HepG2 (cell line): ENCODE results near the gene DRD3. TPM values are rescaled to one million over a fixed set of nuclear protein-coding genes. Genes with fewer than 3 reads are reported as not detected.

Experiments
- CBX5 ChIP-seq: sonication (generic); formaldehyde crosslinking; IDR thresholded peaks from 2 replicates; pipeline ENCODE4 v1.4.0; 2020; ENCODE audit warnings: missing genetic modification reagents, borderline replicate concordance
- CEBPB ChIP-seq: IDR thresholded peaks from 2 replicates; pipeline ENCODE4 v1.6.1; 2011; ENCODE audit warnings: low read depth, low read length, improper control_type of control experiment, borderline replicate concordance
- FOXA1 ChIP-seq, 2 experiments: fragments of 450-650 bp in 1 of 2; sonication (generic) in 1 of 2; formaldehyde crosslinking in 1 of 2; IDR thresholded peaks; 2 replicates each; pipeline versions ENCODE4 v1.4.0 to v1.6.1; 2016 to 2020; ENCODE audit warnings: missing genetic modification reagents in 1 of 2
- FOXC1 ChIP-seq: sonication (generic); formaldehyde crosslinking; IDR thresholded peaks from 2 replicates; pipeline ENCODE4 v1.8.0; 2022; ENCODE audit warnings: mild to moderate bottlenecking, missing genetic modification reagents, borderline replicate concordance
- KMT2B ChIP-seq: IDR thresholded peaks from 2 replicates; pipeline ENCODE4 v1.6.1; 2016; ENCODE audit warnings: missing genetic modification reagents, missing compliant biosample characterization
- MIXL1 ChIP-seq: IDR thresholded peaks from 2 replicates; pipeline ENCODE4 v1.6.1; 2016
- PRMT3 ChIP-seq: sonication (generic); formaldehyde crosslinking; IDR thresholded peaks from 2 replicates; pipeline ENCODE4 v1.8.1; 2022; ENCODE audit warnings: low read depth, mild to moderate bottlenecking, moderate library complexity, missing genetic modification reagents, borderline replicate concordance
- SMAD1 ChIP-seq: sonication (generic); formaldehyde crosslinking; IDR thresholded peaks from 2 replicates; pipeline ENCODE4 v1.4.0; 2020; ENCODE audit warnings: missing genetic modification reagents, low read depth, mild to moderate bottlenecking, borderline replicate concordance
- SRSF9 ChIP-seq: fragments of 200-400 bp; formaldehyde crosslinking; IDR thresholded peaks from 2 replicates; pipeline ENCODE4 v1.6.1; 2018; ENCODE audit warnings: borderline replicate concordance, mild to moderate bottlenecking, low read depth, low read length; ENCODE audit not compliant: insufficient read depth, poor library complexity, severe bottlenecking
- ZKSCAN1 ChIP-seq: fragments of 150-350 bp; IDR thresholded peaks from 2 replicates; pipeline ENCODE4 v1.6.1; 2014; ENCODE audit warnings: low read length
- ZNF317 ChIP-seq: sonication (generic); formaldehyde crosslinking; IDR thresholded peaks from 2 replicates; pipeline ENCODE4 v1.5.0; 2020; ENCODE audit warnings: mild to moderate bottlenecking, missing genetic modification reagents
- ZNF350 ChIP-seq: sonication (generic); formaldehyde crosslinking; IDR thresholded peaks from 2 replicates; pipeline ENCODE4 v1.4.0; 2020; ENCODE audit warnings: mild to moderate bottlenecking, low read depth, missing genetic modification reagents, borderline replicate concordance
- ZNF451 ChIP-seq: sonication (generic); formaldehyde crosslinking; IDR thresholded peaks from 2 replicates; pipeline ENCODE4 v1.5.0; 2020; ENCODE audit warnings: mild to moderate bottlenecking, missing genetic modification reagents
- ZNF567 ChIP-seq: sonication (generic); formaldehyde crosslinking; IDR thresholded peaks from 2 replicates; pipeline ENCODE4 v1.8.1; 2023; ENCODE audit warnings: mild to moderate bottlenecking, missing genetic modification reagents, borderline replicate concordance
- ZNF709 ChIP-seq: sonication (generic); formaldehyde crosslinking; IDR thresholded peaks from 2 replicates; pipeline ENCODE4 v1.5.0; 2020; ENCODE audit warnings: mild to moderate bottlenecking, missing genetic modification reagents
- ZNF781 ChIP-seq: sonication (generic); formaldehyde crosslinking; IDR thresholded peaks from 2 replicates; pipeline ENCODE4 v1.5.1; 2020; ENCODE audit warnings: borderline replicate concordance, mild to moderate bottlenecking, missing genetic modification reagents; ENCODE audit errors: not compliant biosample characterization
- ZNF782 ChIP-seq: sonication (generic); formaldehyde crosslinking; IDR thresholded peaks from 2 replicates; pipeline ENCODE4 v1.4.0; 2020; ENCODE audit warnings: missing genetic modification reagents, mild to moderate bottlenecking, borderline replicate concordance
- polyA plus RNA-seq, 8 experiments: library from polyadenylated mRNA; depleted of rRNA in 3 of 8; stranded (reverse) in 7 of 8; unstranded in 1 of 8; fragments of >200 nt; fragmentation: Illumina TruSeq in 4 of 8; extraction: Trizol in 4 of 8; gene quantifications; 2 replicates each; pipeline versions ENCODE4 v1.2.1 to v1.2.3, GENCODE V29; 2011 to 2016; ENCODE audit warnings: low read depth in 4 of 8, missing spikeins in 1 of 8, mixed read lengths in 1 of 8; ENCODE audit not compliant: insufficient read depth in 1 of 8
- total RNA-seq, 5 experiments: library from RNA; depleted of rRNA; stranded (reverse); fragments of >200 nt; fragmentation: Illumina TruSeq; extraction: Trizol; gene quantifications; 2 replicates each; pipeline ENCODE4 v1.2.3, GENCODE V29; 2016; ENCODE audit warnings: low read depth in 1 of 5
- TF ChIP-seq, protein P1 (sequence below): sonication (generic); formaldehyde crosslinking; conservative IDR thresholded peaks from 2 replicates; pipeline ENCODE4 v1.5.0; 2020; ENCODE audit warnings: missing genetic modification reagents
- TF ChIP-seq, protein P2 (sequence below), 2 experiments: fragments of 450-650 bp in 1 of 2; sonication (generic) in 1 of 2; formaldehyde crosslinking in 1 of 2; IDR thresholded peaks; 2 replicates each; pipeline versions ENCODE4 v1.6.1 to v1.8.0; 2016 to 2022; ENCODE audit warnings: antibody characterized with exemption in 1 of 2, mild to moderate bottlenecking in 1 of 2, missing genetic modification reagents in 1 of 2

Gene DRD3
- total and polyA plus RNA-seq, 2 of the 13 experiments (the other 11 are each of a cell fraction or from before 2014, with no cell fraction given): not detected

DNA sequence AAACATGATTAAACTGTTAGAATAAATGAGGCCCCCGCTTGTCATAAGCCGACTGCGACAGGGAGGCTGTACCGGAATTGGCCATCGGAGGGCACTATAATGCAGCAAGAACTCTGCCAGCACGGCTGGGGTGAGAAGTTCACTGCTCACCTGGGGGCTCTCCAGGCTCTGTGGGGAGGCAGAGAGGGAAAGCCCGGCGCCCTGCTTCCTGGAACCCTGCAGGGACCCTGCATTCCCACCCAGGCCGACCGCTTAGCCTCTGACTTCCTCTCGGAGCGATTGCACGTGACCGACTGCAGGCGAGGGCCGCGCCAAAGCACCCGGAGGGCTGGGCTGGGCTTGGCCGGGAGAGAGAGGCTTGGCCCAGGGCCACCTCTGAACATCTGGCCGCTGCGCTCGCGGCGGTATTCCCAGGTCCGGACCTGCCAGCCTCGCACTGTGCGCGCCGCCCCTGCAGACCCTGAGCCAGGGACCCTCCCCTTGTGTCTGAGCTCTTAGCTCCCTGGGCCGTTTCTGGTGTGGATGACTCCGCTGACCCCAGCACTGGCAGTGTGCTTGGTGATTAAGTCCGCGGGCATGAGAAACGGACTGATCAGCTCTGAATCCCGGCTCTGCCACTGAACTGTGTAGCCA lies 26.2 kb downstream of the DRD3 start (continued):
- TF ChIP-seq SMAD1 (CRISPR knock-in tag): 0 out of 2 replicates have a peak, but pooled peaks have one; percentile 33
- no peak for TF ChIP-seq ZNF709 (CRISPR knock-in tag)
- TF ChIP-seq, protein P1, sequence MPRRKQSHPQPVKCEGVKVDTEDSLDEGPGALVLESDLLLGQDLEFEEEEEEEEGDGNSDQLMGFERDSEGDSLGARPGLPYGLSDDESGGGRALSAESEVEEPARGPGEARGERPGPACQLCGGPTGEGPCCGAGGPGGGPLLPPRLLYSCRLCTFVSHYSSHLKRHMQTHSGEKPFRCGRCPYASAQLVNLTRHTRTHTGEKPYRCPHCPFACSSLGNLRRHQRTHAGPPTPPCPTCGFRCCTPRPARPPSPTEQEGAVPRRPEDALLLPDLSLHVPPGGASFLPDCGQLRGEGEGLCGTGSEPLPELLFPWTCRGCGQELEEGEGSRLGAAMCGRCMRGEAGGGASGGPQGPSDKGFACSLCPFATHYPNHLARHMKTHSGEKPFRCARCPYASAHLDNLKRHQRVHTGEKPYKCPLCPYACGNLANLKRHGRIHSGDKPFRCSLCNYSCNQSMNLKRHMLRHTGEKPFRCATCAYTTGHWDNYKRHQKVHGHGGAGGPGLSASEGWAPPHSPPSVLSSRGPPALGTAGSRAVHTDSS: no peak
- TF ChIP-seq ZNF350: peak; percentile 84; the same call in 1 of the 2 replicates
- TF ChIP-seq ZNF781 (CRISPR knock-in tag): no peak
- no peak for TF ChIP-seq CEBPB
- TF ChIP-seq FOXA1 (IDR thresholded peaks at IDR 0.05): no peak
- TF ChIP-seq FOXA1 (CRISPR knock-in tag; IDR thresholded peaks at IDR 0.05): no peak
- TF ChIP-seq ZNF567 (CRISPR knock-in tag): 0 out of 2 replicates have a peak, but pooled peaks have one; percentile 60
- TF ChIP-seq ZNF451 (CRISPR knock-in tag): no peak
- TF ChIP-seq MIXL1 (CRISPR knock-in tag): no peak
- TF ChIP-seq FOXC1 (CRISPR knock-in tag): peak; percentile 72; the same call in 1 of the 2 replicates
- no peak for TF ChIP-seq CBX5
- no peak for TF ChIP-seq PRMT3 (CRISPR knock-in tag)
- no peak for TF ChIP-seq KMT2B (CRISPR knock-in tag)
- no peak for TF ChIP-seq ZNF782 (CRISPR knock-in tag)
- no peak for TF ChIP-seq ZKSCAN1
- TF ChIP-seq, protein P2, sequence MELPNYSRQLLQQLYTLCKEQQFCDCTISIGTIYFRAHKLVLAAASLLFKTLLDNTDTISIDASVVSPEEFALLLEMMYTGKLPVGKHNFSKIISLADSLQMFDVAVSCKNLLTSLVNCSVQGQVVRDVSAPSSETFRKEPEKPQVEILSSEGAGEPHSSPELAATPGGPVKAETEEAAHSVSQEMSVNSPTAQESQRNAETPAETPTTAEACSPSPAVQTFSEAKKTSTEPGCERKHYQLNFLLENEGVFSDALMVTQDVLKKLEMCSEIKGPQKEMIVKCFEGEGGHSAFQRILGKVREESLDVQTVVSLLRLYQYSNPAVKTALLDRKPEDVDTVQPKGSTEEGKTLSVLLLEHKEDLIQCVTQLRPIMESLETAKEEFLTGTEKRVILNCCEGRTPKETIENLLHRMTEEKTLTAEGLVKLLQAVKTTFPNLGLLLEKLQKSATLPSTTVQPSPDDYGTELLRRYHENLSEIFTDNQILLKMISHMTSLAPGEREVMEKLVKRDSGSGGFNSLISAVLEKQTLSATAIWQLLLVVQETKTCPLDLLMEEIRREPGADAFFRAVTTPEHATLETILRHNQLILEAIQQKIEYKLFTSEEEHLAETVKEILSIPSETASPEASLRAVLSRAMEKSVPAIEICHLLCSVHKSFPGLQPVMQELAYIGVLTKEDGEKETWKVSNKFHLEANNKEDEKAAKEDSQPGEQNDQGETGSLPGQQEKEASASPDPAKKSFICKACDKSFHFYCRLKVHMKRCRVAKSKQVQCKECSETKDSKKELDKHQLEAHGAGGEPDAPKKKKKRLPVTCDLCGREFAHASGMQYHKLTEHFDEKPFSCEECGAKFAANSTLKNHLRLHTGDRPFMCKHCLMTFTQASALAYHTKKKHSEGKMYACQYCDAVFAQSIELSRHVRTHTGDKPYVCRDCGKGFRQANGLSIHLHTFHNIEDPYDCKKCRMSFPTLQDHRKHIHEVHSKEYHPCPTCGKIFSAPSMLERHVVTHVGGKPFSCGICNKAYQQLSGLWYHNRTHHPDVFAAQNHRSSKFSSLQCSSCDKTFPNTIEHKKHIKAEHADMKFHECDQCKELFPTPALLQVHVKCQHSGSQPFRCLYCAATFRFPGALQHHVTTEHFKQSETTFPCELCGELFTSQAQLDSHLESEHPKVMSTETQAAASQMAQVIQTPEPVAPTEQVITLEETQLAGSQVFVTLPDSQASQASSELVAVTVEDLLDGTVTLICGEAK (IDR thresholded peaks at IDR 0.05): no peak
- TF ChIP-seq, protein P2 (CRISPR knock-in tag; IDR thresholded peaks at IDR 0.05): no peak
- TF ChIP-seq ZNF317: 0 out of 2 replicates have a peak, but pooled peaks have one; percentile 38
- no peak for TF ChIP-seq SRSF9
